ENCODE data around the gene PDE2A.

Gene PDE2A

GRCh38 chr11:72631806-72632731 is 42.2 kb downstream of the PDE2A start:
- ATAC-seq (ENCODE audit: insufficient read depth, low read depth) (no peak), DNase-seq (no peak)
- H3K9ac ChIP-seq (ENCODE audit: low read depth, low read length): no peak overlapping the region
- no peak for TF ChIP-seq CTCF (IDR thresholded peaks at IDR 0.05; ENCODE audit: borderline replicate concordance, extremely low read depth, low read length, poor library complexity, severe bottlenecking)
- TF ChIP-seq EZH2 (IDR thresholded peaks at IDR 0.05; ENCODE audit: borderline replicate concordance, low read depth, low read length, severe bottlenecking): no peak
- no peaks in the 10 kb centered on the region for H3K4me1 ChIP-seq (ENCODE audit: insufficient read depth, low read length)
- H3K9me3 ChIP-seq (ENCODE audit: insufficient read depth, low read length, severe bottlenecking): no peaks in the 10 kb centered on the region
- no peak overlapping the region for H3K27ac ChIP-seq (ENCODE audit: low read length)
- H3K4me2 ChIP-seq (ENCODE audit: insufficient read depth, low read length): no peak overlapping the region
- no peaks in the 10 kb centered on the region for H3K36me3 ChIP-seq (ENCODE audit: insufficient read depth, low read length)
- peaks cover 20% of the 10 kb centered on the region for H3K27me3 ChIP-seq (ENCODE audit: insufficient read depth, low read length, poor library complexity)
- H2AFZ ChIP-seq (ENCODE audit: low read depth, low read length): no peak overlapping the region
- H3K79me2 ChIP-seq (ENCODE audit: insufficient read depth, low read length): no peaks in the 10 kb centered on the region
- H4K20me1 ChIP-seq (ENCODE audit: insufficient read depth, low read length): peaks cover 5% of the 10 kb centered on the region
- H3K4me3 ChIP-seq (ENCODE audit: low read depth in 1 of 2, low read length in 2 of 2): no peak overlapping the region

- ATAC-seq (ENCODE audit: insufficient read depth, low read depth): peak; percentile 24; the same call in 1 of the 3 replicates
- H3K27me3 ChIP-seq (ENCODE audit: insufficient read depth, low read length, poor library complexity): peaks cover 20% of the 10 kb centered on the region
Observed at GRCh38 chr11:72630104-72630852, 43.9 kb downstream of the PDE2A start.

GRCh38 chr11:72629266-72629665 is 45.0 kb downstream of the PDE2A start:
- H4K20me1 ChIP-seq (ENCODE audit: insufficient read depth, low read length): no peaks in the 10 kb centered on the region; the same call in none of the 2 replicates
- no peak overlapping the region for H3K4me3 ChIP-seq (ENCODE audit: low read depth in 1 of 2, low read length in 2 of 2)
- no peaks in the 10 kb centered on the region for H3K36me3 ChIP-seq (ENCODE audit: insufficient read depth, low read length)
- peaks cover 20% of the 10 kb centered on the region for H3K27me3 ChIP-seq (ENCODE audit: insufficient read depth, low read length, poor library complexity)
- no peak overlapping the region for H3K27ac ChIP-seq (ENCODE audit: low read length)
- ATAC-seq (ENCODE audit: insufficient read depth, low read depth): no peak
- H2AFZ ChIP-seq (ENCODE audit: low read depth, low read length): no peak overlapping the region
- no peaks in the 10 kb centered on the region for H3K4me1 ChIP-seq (ENCODE audit: insufficient read depth, low read length)
- DNase-seq: no peak
- no peaks in the 10 kb centered on the region for H3K79me2 ChIP-seq (ENCODE audit: insufficient read depth, low read length)
- no peak for TF ChIP-seq EZH2 (IDR thresholded peaks at IDR 0.05; ENCODE audit: borderline replicate concordance, low read depth, low read length, severe bottlenecking)
- no peak for TF ChIP-seq CTCF (IDR thresholded peaks at IDR 0.05; ENCODE audit: borderline replicate concordance, extremely low read depth, low read length, poor library complexity, severe bottlenecking)
- H3K4me2 ChIP-seq (ENCODE audit: insufficient read depth, low read length): no peak overlapping the region
- no peaks in the 10 kb centered on the region for H3K9me3 ChIP-seq (ENCODE audit: insufficient read depth, low read length, severe bottlenecking)
- H3K9ac ChIP-seq (ENCODE audit: low read depth, low read length): no peak overlapping the region

More at GRCh38 chr11:72630104-72630852, 43.9 kb downstream of the PDE2A start:
- no peaks in the 10 kb centered on the region for H3K4me1 ChIP-seq (ENCODE audit: insufficient read depth, low read length)
- H4K20me1 ChIP-seq (ENCODE audit: insufficient read depth, low read length): peaks cover 5% of the 10 kb centered on the region
- H3K27ac ChIP-seq (ENCODE audit: low read length): no peak overlapping the region
- no peak overlapping the region for H2AFZ ChIP-seq (ENCODE audit: low read depth, low read length)
- H3K36me3 ChIP-seq (ENCODE audit: insufficient read depth, low read length): no peaks in the 10 kb centered on the region
- no peak for DNase-seq
- no peak overlapping the region for H3K9ac ChIP-seq (ENCODE audit: low read depth, low read length)
- H3K4me3 ChIP-seq (ENCODE audit: low read depth in 1 of 2, low read length in 2 of 2): no peak overlapping the region
- H3K4me2 ChIP-seq (ENCODE audit: insufficient read depth, low read length): no peak overlapping the region
- no peak for TF ChIP-seq CTCF (IDR thresholded peaks at IDR 0.05; ENCODE audit: borderline replicate concordance, extremely low read depth, low read length, poor library complexity, severe bottlenecking)
- TF ChIP-seq EZH2 (IDR thresholded peaks at IDR 0.05; ENCODE audit: borderline replicate concordance, low read depth, low read length, severe bottlenecking): no peak
- H3K9me3 ChIP-seq (ENCODE audit: insufficient read depth, low read length, severe bottlenecking): no peaks in the 10 kb centered on the region
- no peaks in the 10 kb centered on the region for H3K79me2 ChIP-seq (ENCODE audit: insufficient read depth, low read length)
